CD8-positive, alpha-beta memory T cell (primary cell): ENCODE measurements around the gene IGFL1. TPM values are rescaled to one million over a fixed set of nuclear protein-coding genes. Genes with fewer than 3 reads are reported as not detected.
"Not testable (repeated sequence)": the region's sequence is repeated elsewhere in the genome, so short reads cannot be mapped to it uniquely, and the experiment has no call there.

Experiments used
- CTCF ChIA-PET: fragments of 350-600 bp; sonication (Branson Sonifier 250); formaldehyde crosslinking; loops from one replicate; lab custom pipeline; 2021; ENCODE audit warnings: antibody characterized with exemption; lab: Charles Lee
- POLR2A ChIA-PET: fragments of 350-600 bp; sonication (Branson Sonifier 250); formaldehyde crosslinking; loops from one replicate; lab custom pipeline; 2021; ENCODE audit warnings: antibody characterized with exemption; lab: Charles Lee
- DNase-seq, 5 donors: peaks; one replicate each; pipeline versions ENCODE4 v3.0.0 to v3.0.0-alpha.2; 2020 to 2022; ENCODE audit warnings: mixed read lengths in 1 of 5
- H3K27ac ChIP-seq: one replicate; pipeline ENCODE4 v1.7.0; 2013; ENCODE audit warnings: low read depth, mild to moderate bottlenecking, low read length, moderate library complexity
- H3K27me3 ChIP-seq: 2 replicates; pipeline ENCODE4 v1.7.0; 2013; ENCODE audit warnings: low read length, mild to moderate bottlenecking; ENCODE audit not compliant: insufficient read depth, poor library complexity, severe bottlenecking
- H3K36me3 ChIP-seq: 2 replicates; pipeline ENCODE4 v1.7.0; 2013; ENCODE audit warnings: mild to moderate bottlenecking, low read length, moderate library complexity; ENCODE audit not compliant: insufficient read depth
- H3K4me1 ChIP-seq: 2 replicates; pipeline ENCODE4 v1.7.0; 2013; ENCODE audit warnings: mild to moderate bottlenecking, low read length, moderate library complexity; ENCODE audit not compliant: insufficient read depth
- H3K4me3 ChIP-seq: 2 replicates; pipeline ENCODE4 v1.7.0; 2013; ENCODE audit warnings: mild to moderate bottlenecking, low read length
- H3K9me3 ChIP-seq: 2 replicates; pipeline ENCODE4 v1.7.0; 2013; ENCODE audit warnings: mild to moderate bottlenecking, low read length
- H3K27ac Mint-ChIP-seq, 8 donors: one replicate each; pipeline ENCODE4 v1.8.0; 2020 to 2021; ENCODE audit warnings: mixed read lengths in 8 of 8, mild to moderate bottlenecking in 6 of 8, inconsistent platforms in 3 of 8, moderate library complexity in 3 of 8
- H3K27me3 Mint-ChIP-seq, 2 donors: one replicate each; pipeline ENCODE4 v1.8.0; 2020 to 2021; ENCODE audit warnings: mixed read lengths in 2 of 2, mild to moderate bottlenecking in 1 of 2, moderate library complexity in 1 of 2
- H3K36me3 Mint-ChIP-seq, 3 donors: one replicate each; pipeline ENCODE4 v1.8.0; 2020 to 2021; ENCODE audit warnings: mixed read lengths in 3 of 3, inconsistent platforms in 1 of 3, mild to moderate bottlenecking in 1 of 3
- H3K4me1 Mint-ChIP-seq, 3 donors: one replicate each; pipeline ENCODE4 v1.8.0; 2020 to 2021; ENCODE audit warnings: mixed read lengths in 3 of 3, inconsistent platforms in 1 of 3, mild to moderate bottlenecking in 1 of 3
- H3K4me3 Mint-ChIP-seq, 7 donors: one replicate each; pipeline ENCODE4 v1.8.0; 2020 to 2021; ENCODE audit warnings: mixed read lengths in 7 of 7, mild to moderate bottlenecking in 6 of 7, moderate library complexity in 4 of 7, inconsistent platforms in 2 of 7
- H3K9me3 Mint-ChIP-seq, 5 donors: one replicate each; pipeline ENCODE4 v1.8.0; 2020 to 2022; ENCODE audit warnings: mixed read lengths in 5 of 5, mild to moderate bottlenecking in 3 of 5, moderate library complexity in 2 of 5, inconsistent platforms in 1 of 5
- polyA plus RNA-seq: library from polyadenylated mRNA; unstranded; fragments of 300-500 nt; fragmentation: Illumina TruSeq; gene quantifications from one replicate; pipeline ENCODE4 v1.2.3, GENCODE V29; 2021
- total RNA-seq, 2 experiments: library from RNA; stranded (reverse); gene quantifications; one replicate each; pipeline ENCODE4 v1.2.3, GENCODE V29; 2021

The IGFL1 gene
- total and polyA plus RNA-seq, 3 experiments from 2014 or later, result not detected

GRCh38 chr19:46212592-46212991 is 16.9 kb upstream of the IGFL1 start:
- H3K36me3 ChIP-seq, H3K27me3 ChIP-seq, H3K9me3 ChIP-seq, H3K27ac Mint-ChIP-seq, H3K36me3 Mint-ChIP-seq, H3K4me3 Mint-ChIP-seq, H3K9me3 Mint-ChIP-seq, H3K4me3 ChIP-seq, DNase-seq, H3K4me1 ChIP-seq, CTCF ChIA-PET, POLR2A ChIA-PET, H3K27ac ChIP-seq: not testable (repeated sequence)
- peaks cover 5 to 14% (median 12%) of the 10 kb centered on the region in 3 donors for H3K4me1 Mint-ChIP-seq
- H3K27me3 Mint-ChIP-seq, result peaks cover 11 to 67% of the 10 kb centered on the region in 2 donors

- Histone ChIP-seq H3K27ac (no peak overlapping the region), H3K4me1 (no peaks in the 10 kb centered on the region), H3K27me3 (no peaks in the 10 kb centered on the region), H3K36me3 (no peaks in the 10 kb centered on the region), H3K9me3 (no peaks in the 10 kb centered on the region), H3K4me3 (no peak overlapping the region)
- no peak overlapping the region for H3K27ac Mint-ChIP-seq
- no peaks in the 10 kb centered on the region for H3K36me3 Mint-ChIP-seq
- ChIA-PET POLR2A (no interaction called here), CTCF (no interaction called here)
- no peak overlapping the region for H3K4me3 Mint-ChIP-seq
- peaks cover 0 to 2% (median 0%) of the 10 kb centered on the region in 5 donors for H3K9me3 Mint-ChIP-seq
- H3K27me3 Mint-ChIP-seq, result peaks cover 12 to 70% of the 10 kb centered on the region in 2 donors
- DNase-seq, result no peak
- peaks cover 5 to 14% (median 12%) of the 10 kb centered on the region in 3 donors for H3K4me1 Mint-ChIP-seq
Observed at GRCh38 chr19:46213156-46213555, 16.4 kb upstream of the IGFL1 start.

- Histone ChIP-seq H3K36me3 (no peaks in the 10 kb centered on the region), H3K9me3 (no peaks in the 10 kb centered on the region), H3K4me1 (no peaks in the 10 kb centered on the region), H3K4me3 (no peak overlapping the region), H3K27me3 (no peaks in the 10 kb centered on the region), H3K27ac (no peak overlapping the region)
- POLR2A ChIA-PET, result no interaction called here
- Mint-ChIP-seq H3K9me3 (peaks cover 0 to 2% (median 0%) of the 10 kb centered on the region in 5 donors), H3K36me3 (no peaks in the 10 kb centered on the region), H3K27ac (no peak overlapping the region), H3K4me1 (peaks cover 5 to 11% (median 10%) of the 10 kb centered on the region in 3 donors), H3K4me3 (no peak overlapping the region), H3K27me3 (peaks cover 12 to 67% of the 10 kb centered on the region in 2 donors)
- DNase-seq, result no peak
- CTCF ChIA-PET, result no interaction called here
Observed at GRCh38 chr19:46213806-46214205, 15.7 kb upstream of the IGFL1 start.

GRCh38 chr19:46216612-46217011 is 12.9 kb upstream of the IGFL1 start:
- Mint-ChIP-seq H3K27me3 (peaks cover 18 to 70% of the 10 kb centered on the region in 2 donors), H3K9me3 (peaks cover 0 to 2% (median 0%) of the 10 kb centered on the region in 5 donors), H3K36me3 (no peaks in the 10 kb centered on the region), H3K27ac (no peak overlapping the region), H3K4me1 (no peaks in the 10 kb centered on the region), H3K4me3 (no peak overlapping the region)
- no peaks in the 10 kb centered on the region for H3K9me3 ChIP-seq
- H3K27me3 ChIP-seq, result no peaks in the 10 kb centered on the region
- ChIA-PET CTCF (no interaction called here), POLR2A (no interaction called here)
- no peak overlapping the region for H3K27ac ChIP-seq
- H3K36me3 ChIP-seq, result no peaks in the 10 kb centered on the region
- H3K4me3 ChIP-seq, result no peak overlapping the region
- no peaks in the 10 kb centered on the region for H3K4me1 ChIP-seq
- peak in 1 of 5 donors; percentile 11 for DNase-seq

GRCh38 chr19:46217476-46217875 is 12.1 kb upstream of the IGFL1 start:
- no peak overlapping the region for H3K4me3 Mint-ChIP-seq
- H3K36me3 ChIP-seq, result no peaks in the 10 kb centered on the region
- H3K27me3 ChIP-seq, result no peaks in the 10 kb centered on the region
- H3K36me3 Mint-ChIP-seq, result no peaks in the 10 kb centered on the region
- ChIA-PET CTCF (no interaction called here), POLR2A (no interaction called here)
- no peak for DNase-seq
- peaks cover 16 to 69% of the 10 kb centered on the region in 2 donors for H3K27me3 Mint-ChIP-seq
- H3K4me3 ChIP-seq, result no peak overlapping the region
- H3K27ac ChIP-seq, result no peak overlapping the region
- no peaks in the 10 kb centered on the region for H3K4me1 Mint-ChIP-seq
- H3K4me1 ChIP-seq, result no peaks in the 10 kb centered on the region
- no peaks in the 10 kb centered on the region for H3K9me3 ChIP-seq
- no peak overlapping the region for H3K27ac Mint-ChIP-seq
- peaks cover 0 to 2% (median 0%) of the 10 kb centered on the region in 5 donors for H3K9me3 Mint-ChIP-seq

- no peaks in the 10 kb centered on the region for H3K4me1 Mint-ChIP-seq
- H3K9me3 ChIP-seq, result no peaks in the 10 kb centered on the region
- no peak overlapping the region for H3K27ac ChIP-seq
- H3K27ac Mint-ChIP-seq, result peak overlapping the region in 1 of 8 donors; percentile 19
- H3K27me3 Mint-ChIP-seq, result peaks cover 17 to 66% of the 10 kb centered on the region in 2 donors
- no peaks in the 10 kb centered on the region for H3K36me3 ChIP-seq
- H3K36me3 Mint-ChIP-seq, result no peaks in the 10 kb centered on the region
- no peaks in the 10 kb centered on the region for H3K4me1 ChIP-seq
- H3K9me3 Mint-ChIP-seq, result peaks cover 0 to 2% (median 0%) of the 10 kb centered on the region in 5 donors
- CTCF ChIA-PET, result interaction anchor here (0.7 kb wide), 1 partner anchor 11 kb away, joined by 3 read pairs; no protein-coding TSS in a partner anchor
- H3K27me3 ChIP-seq, result no peaks in the 10 kb centered on the region
- peak in 1 of 5 donors; percentile 31 for DNase-seq
- H3K4me3 ChIP-seq, result no peak overlapping the region
- POLR2A ChIA-PET, result no interaction called here
- H3K4me3 Mint-ChIP-seq, result no peak overlapping the region
Observed at GRCh38 chr19:46218160-46218559, 11.4 kb upstream of the IGFL1 start.

- POLR2A ChIA-PET, result no interaction called here
- CTCF ChIA-PET, result no interaction called here
Observed at GRCh38 chr19:46220038-46220615, 9.4 kb upstream of the IGFL1 start.

GRCh38 chr19:46221152-46221551 is 8.4 kb upstream of the IGFL1 start:
- Mint-ChIP-seq H3K27ac (no peak overlapping the region), H3K27me3 (peaks cover 25 to 74% of the 10 kb centered on the region in 2 donors), H3K4me1 (peaks cover 10 to 12% (median 12%) of the 10 kb centered on the region in 3 donors), H3K4me3 (no peak overlapping the region), H3K9me3 (peaks cover 0 to 2% (median 0%) of the 10 kb centered on the region in 5 donors), H3K36me3 (no peaks in the 10 kb centered on the region)
- Histone ChIP-seq H3K4me1 (no peaks in the 10 kb centered on the region), H3K27ac (no peak overlapping the region), H3K36me3 (no peaks in the 10 kb centered on the region), H3K27me3 (peaks cover 4% of the 10 kb centered on the region), H3K9me3 (no peaks in the 10 kb centered on the region), H3K4me3 (no peak overlapping the region)
- no peak for DNase-seq
- CTCF ChIA-PET, result no interaction called here
- POLR2A ChIA-PET, result no interaction called here

More at GRCh38 chr19:46220038-46220615, 9.4 kb upstream of the IGFL1 start:
- Mint-ChIP-seq H3K27me3 (peaks cover 22 to 71% of the 10 kb centered on the region in 2 donors), H3K36me3 (no peaks in the 10 kb centered on the region), H3K4me3 (no peak overlapping the region), H3K27ac (no peak overlapping the region), H3K9me3 (peaks cover 0 to 2% (median 0%) of the 10 kb centered on the region in 5 donors), H3K4me1 (peaks cover 1 to 3% (median 2%) of the 10 kb centered on the region in 3 donors)
- Histone ChIP-seq H3K9me3 (no peaks in the 10 kb centered on the region), H3K27ac (no peak overlapping the region), H3K4me3 (no peak overlapping the region), H3K27me3 (peaks cover 4% of the 10 kb centered on the region), H3K36me3 (no peaks in the 10 kb centered on the region), H3K4me1 (no peaks in the 10 kb centered on the region)
- peak in 1 of 5 donors; percentile 25 for DNase-seq
